ENCODE measurements around the gene TMEM60.

- TF ChIP-seq RAD21 (IDR thresholded peaks at IDR 0.05; ENCODE audit: low read depth) (no peak), ZBTB7A (IDR thresholded peaks at IDR 0.05; ENCODE audit: low read depth) (no peak), EP300 (IDR thresholded peaks at IDR 0.05; ENCODE audit: borderline replicate concordance) (no peak), FOXM1 (IDR thresholded peaks at IDR 0.05; ENCODE audit: borderline replicate concordance, low read depth) (no peak), TAF1 (IDR thresholded peaks at IDR 0.05; ENCODE audit: low read depth) (no peak), YY1 (IDR thresholded peaks at IDR 0.05; ENCODE audit: low read depth) (no peak), NFIC (IDR thresholded peaks at IDR 0.05) (no peak)
- TF ChIP-seq, protein P1, sequence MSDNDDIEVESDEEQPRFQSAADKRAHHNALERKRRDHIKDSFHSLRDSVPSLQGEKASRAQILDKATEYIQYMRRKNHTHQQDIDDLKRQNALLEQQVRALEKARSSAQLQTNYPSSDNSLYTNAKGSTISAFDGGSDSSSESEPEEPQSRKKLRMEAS (IDR thresholded peaks at IDR 0.05), result no peak
Observed at GRCh38 chr7:77820967-77821366, 22.7 kb upstream of the TMEM60 start.
